Activated naive CD4-positive, alpha-beta T cell treated with anti-CD3 and anti-CD28 coated beads, Interleukin-2, amount 10 ng/mL, durations not matched to agents 7 days and 5 days (primary cell): ENCODE data around the gene MX1.

Source experiments
- CTCF ChIA-PET: fragments of 350-600 bp; sonication (Branson Sonifier 250); formaldehyde crosslinking; loops from one replicate; lab custom pipeline; 2021; ENCODE audit warnings: antibody characterized with exemption; lab: Charles Lee
- DNase-seq: peaks from one replicate; pipeline ENCODE4 v3.0.0-alpha.2; 2020
- H3K27ac Mint-ChIP-seq: one replicate; pipeline ENCODE4 v1.8.0; 2021; ENCODE audit warnings: mild to moderate bottlenecking, moderate library complexity, mixed read lengths
- H3K27me3 Mint-ChIP-seq: one replicate; pipeline ENCODE4 v1.8.0; 2021; ENCODE audit warnings: mild to moderate bottlenecking, mixed read lengths
- H3K36me3 Mint-ChIP-seq: one replicate; pipeline ENCODE4 v1.8.0; 2021; ENCODE audit warnings: mixed read lengths
- H3K4me1 Mint-ChIP-seq: one replicate; pipeline ENCODE4 v1.8.0; 2021; ENCODE audit warnings: mixed read lengths
- H3K4me3 Mint-ChIP-seq: one replicate; pipeline ENCODE4 v1.8.0; 2021; ENCODE audit warnings: mild to moderate bottlenecking, moderate library complexity, mixed read lengths
- H3K9me3 Mint-ChIP-seq: one replicate; pipeline ENCODE4 v1.8.0; 2021; ENCODE audit warnings: mixed read lengths

The MX1 gene

GRCh38 chr21:41431788-41432548 is 5.9 kb downstream of the MX1 start:
- peaks cover 73% of the 10 kb centered on the region for H3K4me1 Mint-ChIP-seq
- H3K36me3 Mint-ChIP-seq, result peaks cover 86% of the 10 kb centered on the region
- H3K27ac Mint-ChIP-seq, result no peak overlapping the region
- peaks cover 15% of the 10 kb centered on the region for H3K9me3 Mint-ChIP-seq
- no peaks in the 10 kb centered on the region for H3K27me3 Mint-ChIP-seq
- no peak overlapping the region for H3K4me3 Mint-ChIP-seq
- CTCF ChIA-PET, result interaction anchor here (0.8 to 1.0 kb wide), 2 partner anchors 17 to 149 kb away, joined by 3 read pairs; no protein-coding TSS in a partner anchor
- DNase-seq, result no peak

GRCh38 chr21:41432562-41433460 is 6.8 kb downstream of the MX1 start:
- peak overlapping the region; percentile 28 for H3K27ac Mint-ChIP-seq
- DNase-seq, result no peak
- H3K27me3 Mint-ChIP-seq, result no peaks in the 10 kb centered on the region
- no peak overlapping the region for H3K4me3 Mint-ChIP-seq
- CTCF ChIA-PET, result interaction anchor here (0.8 to 1.0 kb wide), 2 partner anchors 18 to 150 kb away, joined by 3 read pairs; no protein-coding TSS in a partner anchor
- H3K36me3 Mint-ChIP-seq, result peaks cover 88% of the 10 kb centered on the region
- peaks cover 71% of the 10 kb centered on the region for H3K4me1 Mint-ChIP-seq
- peaks cover 15% of the 10 kb centered on the region for H3K9me3 Mint-ChIP-seq

GRCh38 chr21:41433566-41433965 is 7.5 kb downstream of the MX1 start:
- Mint-ChIP-seq H3K4me1 (peaks cover 67% of the 10 kb centered on the region), H3K27me3 (no peaks in the 10 kb centered on the region), H3K9me3 (peaks cover 15% of the 10 kb centered on the region), H3K4me3 (no peak overlapping the region), H3K36me3 (peaks cover 86% of the 10 kb centered on the region), H3K27ac (peak overlapping the region; percentile 33)
- CTCF ChIA-PET, result no interaction called here
- no peak for DNase-seq

GRCh38 chr21:41435706-41436105 is 9.7 kb downstream of the MX1 start:
- H3K27me3 Mint-ChIP-seq, result no peaks in the 10 kb centered on the region
- H3K9me3 Mint-ChIP-seq, result peaks cover 15% of the 10 kb centered on the region
- H3K36me3 Mint-ChIP-seq, result peaks cover 88% of the 10 kb centered on the region
- peak overlapping the region; percentile 56 for H3K27ac Mint-ChIP-seq
- H3K4me3 Mint-ChIP-seq, result no peak overlapping the region
- CTCF ChIA-PET, result no interaction called here
- H3K4me1 Mint-ChIP-seq, result peaks cover 50% of the 10 kb centered on the region
- DNase-seq, result no peak

GRCh38 chr21:41437729-41438128 is 11.7 kb downstream of the MX1 start:
- peaks cover 41% of the 10 kb centered on the region for H3K4me1 Mint-ChIP-seq
- no peak overlapping the region for H3K4me3 Mint-ChIP-seq
- H3K27ac Mint-ChIP-seq, result peak overlapping the region; percentile 51
- peaks cover 15% of the 10 kb centered on the region for H3K9me3 Mint-ChIP-seq
- H3K36me3 Mint-ChIP-seq, result peaks cover 88% of the 10 kb centered on the region
- no peaks in the 10 kb centered on the region for H3K27me3 Mint-ChIP-seq
- no peak for DNase-seq
- CTCF ChIA-PET, result interaction anchor here (1.0 kb wide), 1 partner anchor 155 kb away, joined by 3 read pairs; no protein-coding TSS in a partner anchor

GRCh38 chr21:41438425-41439113 is 12.5 kb downstream of the MX1 start:
- peaks cover 32% of the 10 kb centered on the region for H3K4me1 Mint-ChIP-seq
- no peak overlapping the region for H3K4me3 Mint-ChIP-seq
- H3K36me3 Mint-ChIP-seq, result peaks cover 88% of the 10 kb centered on the region
- no peak overlapping the region for H3K27ac Mint-ChIP-seq
- H3K27me3 Mint-ChIP-seq, result no peaks in the 10 kb centered on the region
- peaks cover 13% of the 10 kb centered on the region for H3K9me3 Mint-ChIP-seq
- DNase-seq, result no peak
- CTCF ChIA-PET, result interaction anchor here (1.0 to 1.3 kb wide), 2 partner anchors 8 to 155 kb away, joined by 3 read pairs; no protein-coding TSS in a partner anchor

GRCh38 chr21:41439248-41439647 is 13.2 kb downstream of the MX1 start:
- peaks cover 32% of the 10 kb centered on the region for H3K4me1 Mint-ChIP-seq
- H3K27me3 Mint-ChIP-seq, result no peaks in the 10 kb centered on the region
- H3K36me3 Mint-ChIP-seq, result peaks cover 87% of the 10 kb centered on the region
- peaks cover 11% of the 10 kb centered on the region for H3K9me3 Mint-ChIP-seq
- no peak overlapping the region for H3K27ac Mint-ChIP-seq
- no peak for DNase-seq
- CTCF ChIA-PET, result interaction anchor here (0.7 to 1.3 kb wide), 3 partner anchors 8 to 156 kb away, joined by 3 read pairs; no protein-coding TSS in a partner anchor
- H3K4me3 Mint-ChIP-seq, result no peak overlapping the region

- DNase-seq, result no peak
- no peaks in the 10 kb centered on the region for H3K27me3 Mint-ChIP-seq
- H3K36me3 Mint-ChIP-seq, result peaks cover 83% of the 10 kb centered on the region
- no peak overlapping the region for H3K4me3 Mint-ChIP-seq
- H3K27ac Mint-ChIP-seq, result no peak overlapping the region
- no peaks in the 10 kb centered on the region for H3K9me3 Mint-ChIP-seq
- peaks cover 12% of the 10 kb centered on the region for H3K4me1 Mint-ChIP-seq
- CTCF ChIA-PET, result no interaction called here
Measured at GRCh38 chr21:41441546-41441945, 15.5 kb downstream of the MX1 start.

GRCh38 chr21:41442481-41443186 is 16.6 kb downstream of the MX1 start:
- peaks cover 87% of the 10 kb centered on the region for H3K36me3 Mint-ChIP-seq
- CTCF ChIA-PET, result no interaction called here
- peaks cover 6% of the 10 kb centered on the region for H3K4me1 Mint-ChIP-seq
- no peak overlapping the region for H3K4me3 Mint-ChIP-seq
- no peaks in the 10 kb centered on the region for H3K9me3 Mint-ChIP-seq
- DNase-seq, result no peak
- H3K27me3 Mint-ChIP-seq, result no peaks in the 10 kb centered on the region
- no peak overlapping the region for H3K27ac Mint-ChIP-seq

- Mint-ChIP-seq H3K9me3 (no peaks in the 10 kb centered on the region), H3K36me3 (peaks cover 87% of the 10 kb centered on the region), H3K27ac (no peak overlapping the region), H3K4me3 (no peak overlapping the region), H3K4me1 (peaks cover under 1% of the 10 kb centered on the region), H3K27me3 (no peaks in the 10 kb centered on the region)
- DNase-seq, result no peak
- CTCF ChIA-PET, result interaction anchor here (1.1 kb wide), 1 partner anchor 14 kb away, joined by 3 read pairs; no protein-coding TSS in a partner anchor
Measured at GRCh38 chr21:41443562-41443961, 17.5 kb downstream of the MX1 start.

GRCh38 chr21:41444703-41445464 is 18.8 kb downstream of the MX1 start:
- CTCF ChIA-PET, result interaction anchor here (1.1 kb wide), 1 partner anchor 16 kb away, joined by 3 read pairs; no protein-coding TSS in a partner anchor
- no peaks in the 10 kb centered on the region for H3K9me3 Mint-ChIP-seq
- H3K4me3 Mint-ChIP-seq, result no peak overlapping the region
- H3K27me3 Mint-ChIP-seq, result no peaks in the 10 kb centered on the region
- no peaks in the 10 kb centered on the region for H3K4me1 Mint-ChIP-seq
- no peak overlapping the region for H3K27ac Mint-ChIP-seq
- no peak for DNase-seq
- H3K36me3 Mint-ChIP-seq, result peaks cover 85% of the 10 kb centered on the region

- no peak overlapping the region for H3K27ac Mint-ChIP-seq
Measured at GRCh38 chr21:41445465-41445862, 19.4 kb downstream of the MX1 start.

GRCh38 chr21:41446586-41446985 is 20.5 kb downstream of the MX1 start:
- H3K36me3 Mint-ChIP-seq, result peaks cover 83% of the 10 kb centered on the region
- H3K9me3 Mint-ChIP-seq, result no peaks in the 10 kb centered on the region
- CTCF ChIA-PET, result interaction anchor here (0.6 kb wide), 1 partner anchor 162 kb away, joined by 3 read pairs; no protein-coding TSS in a partner anchor
- H3K27ac Mint-ChIP-seq, result no peak overlapping the region
- no peak for DNase-seq
- no peaks in the 10 kb centered on the region for H3K27me3 Mint-ChIP-seq
- no peaks in the 10 kb centered on the region for H3K4me1 Mint-ChIP-seq
- no peak overlapping the region for H3K4me3 Mint-ChIP-seq

More at GRCh38 chr21:41445465-41445862, 19.4 kb downstream of the MX1 start:
- Mint-ChIP-seq H3K9me3 (no peaks in the 10 kb centered on the region), H3K27me3 (no peaks in the 10 kb centered on the region), H3K4me1 (no peaks in the 10 kb centered on the region), H3K36me3 (peaks cover 84% of the 10 kb centered on the region), H3K4me3 (no peak overlapping the region)
- CTCF ChIA-PET, result no interaction called here
- DNase-seq, result no peak
